ENCODE measurements around the gene DDX59. TPM values are rescaled to one million over a fixed set of nuclear protein-coding genes. Genes with fewer than 3 reads are reported as not detected.

The DDX59 gene
- total and polyA plus RNA-seq, 9 of the 15 experiments (the other 6 are each of a cell fraction or from before 2014, with no cell fraction given), result 8.3 to 30.4 (median 19.8) TPM

DNA sequence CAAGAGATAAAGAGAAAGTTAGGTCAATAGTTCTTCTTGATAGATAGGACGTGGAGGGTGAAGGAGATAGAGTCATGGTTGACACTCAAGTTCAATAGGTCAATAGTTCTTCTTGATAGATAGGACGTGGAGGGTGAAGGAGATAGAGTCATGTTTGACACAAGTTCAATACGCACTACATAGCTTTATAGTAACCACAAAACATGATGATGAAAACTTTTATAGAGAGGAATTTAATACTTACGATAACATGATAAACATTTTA is 5.8 kb upstream of the DDX59 start (continued):
- TF ChIP-seq, protein P1, sequence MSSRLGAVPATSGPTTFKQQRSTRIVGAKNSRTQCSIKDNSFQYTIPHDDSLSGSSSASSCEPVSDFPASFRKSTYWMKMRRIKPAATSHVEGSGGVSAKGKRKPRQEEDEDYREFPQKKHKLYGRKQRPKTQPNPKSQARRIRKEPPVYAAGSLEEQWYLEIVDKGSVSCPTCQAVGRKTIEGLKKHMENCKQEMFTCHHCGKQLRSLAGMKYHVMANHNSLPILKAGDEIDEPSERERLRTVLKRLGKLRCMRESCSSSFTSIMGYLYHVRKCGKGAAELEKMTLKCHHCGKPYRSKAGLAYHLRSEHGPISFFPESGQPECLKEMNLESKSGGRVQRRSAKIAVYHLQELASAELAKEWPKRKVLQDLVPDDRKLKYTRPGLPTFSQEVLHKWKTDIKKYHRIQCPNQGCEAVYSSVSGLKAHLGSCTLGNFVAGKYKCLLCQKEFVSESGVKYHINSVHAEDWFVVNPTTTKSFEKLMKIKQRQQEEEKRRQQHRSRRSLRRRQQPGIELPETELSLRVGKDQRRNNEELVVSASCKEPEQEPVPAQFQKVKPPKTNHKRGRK (tag; IDR thresholded peaks at IDR 0.05), result no peak
- TF ChIP-seq OTX1 (CRISPR knock-in tag; IDR thresholded peaks at IDR 0.05), result no peak
- no peak for TF ChIP-seq POLR2G (IDR thresholded peaks at IDR 0.05; ENCODE audit: low read depth, low read length)
- no peak for TF ChIP-seq THRA (IDR thresholded peaks at IDR 0.05)
- TF ChIP-seq NFRKB (IDR thresholded peaks at IDR 0.05; ENCODE audit: low read depth), result no peak
- TF ChIP-seq TAF1 (IDR thresholded peaks at IDR 0.05; ENCODE audit: control insufficient read depth, extremely low read depth, insufficient read depth, low read length, severe bottlenecking), result no peak
- TF ChIP-seq RBFOX2 (IDR thresholded peaks at IDR 0.05; ENCODE audit: low read depth, low read length), result peak; percentile 40
- no peak for TF ChIP-seq SIN3A (IDR thresholded peaks at IDR 0.05; ENCODE audit: borderline replicate concordance in 2 of 2, control insufficient read depth in 1 of 2, low read depth in 2 of 2, low read length in 2 of 2)
- TF ChIP-seq BRF2 (IDR thresholded peaks at IDR 0.05; ENCODE audit: borderline replicate concordance, insufficient read depth, insufficient read length), result no peak
- TF ChIP-seq SAFB (IDR thresholded peaks at IDR 0.05; ENCODE audit: borderline replicate concordance, low read depth, low read length), result no peak
- TF ChIP-seq, protein P2, sequence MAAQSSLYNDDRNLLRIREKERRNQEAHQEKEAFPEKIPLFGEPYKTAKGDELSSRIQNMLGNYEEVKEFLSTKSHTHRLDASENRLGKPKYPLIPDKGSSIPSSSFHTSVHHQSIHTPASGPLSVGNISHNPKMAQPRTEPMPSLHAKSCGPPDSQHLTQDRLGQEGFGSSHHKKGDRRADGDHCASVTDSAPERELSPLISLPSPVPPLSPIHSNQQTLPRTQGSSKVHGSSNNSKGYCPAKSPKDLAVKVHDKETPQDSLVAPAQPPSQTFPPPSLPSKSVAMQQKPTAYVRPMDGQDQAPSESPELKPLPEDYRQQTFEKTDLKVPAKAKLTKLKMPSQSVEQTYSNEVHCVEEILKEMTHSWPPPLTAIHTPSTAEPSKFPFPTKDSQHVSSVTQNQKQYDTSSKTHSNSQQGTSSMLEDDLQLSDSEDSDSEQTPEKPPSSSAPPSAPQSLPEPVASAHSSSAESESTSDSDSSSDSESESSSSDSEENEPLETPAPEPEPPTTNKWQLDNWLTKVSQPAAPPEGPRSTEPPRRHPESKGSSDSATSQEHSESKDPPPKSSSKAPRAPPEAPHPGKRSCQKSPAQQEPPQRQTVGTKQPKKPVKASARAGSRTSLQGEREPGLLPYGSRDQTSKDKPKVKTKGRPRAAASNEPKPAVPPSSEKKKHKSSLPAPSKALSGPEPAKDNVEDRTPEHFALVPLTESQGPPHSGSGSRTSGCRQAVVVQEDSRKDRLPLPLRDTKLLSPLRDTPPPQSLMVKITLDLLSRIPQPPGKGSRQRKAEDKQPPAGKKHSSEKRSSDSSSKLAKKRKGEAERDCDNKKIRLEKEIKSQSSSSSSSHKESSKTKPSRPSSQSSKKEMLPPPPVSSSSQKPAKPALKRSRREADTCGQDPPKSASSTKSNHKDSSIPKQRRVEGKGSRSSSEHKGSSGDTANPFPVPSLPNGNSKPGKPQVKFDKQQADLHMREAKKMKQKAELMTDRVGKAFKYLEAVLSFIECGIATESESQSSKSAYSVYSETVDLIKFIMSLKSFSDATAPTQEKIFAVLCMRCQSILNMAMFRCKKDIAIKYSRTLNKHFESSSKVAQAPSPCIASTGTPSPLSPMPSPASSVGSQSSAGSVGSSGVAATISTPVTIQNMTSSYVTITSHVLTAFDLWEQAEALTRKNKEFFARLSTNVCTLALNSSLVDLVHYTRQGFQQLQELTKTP (IDR thresholded peaks at IDR 0.05; ENCODE audit: low read depth in 1 of 2, partially characterized antibody in 2 of 2), result no peak
- TF ChIP-seq, protein P3, sequence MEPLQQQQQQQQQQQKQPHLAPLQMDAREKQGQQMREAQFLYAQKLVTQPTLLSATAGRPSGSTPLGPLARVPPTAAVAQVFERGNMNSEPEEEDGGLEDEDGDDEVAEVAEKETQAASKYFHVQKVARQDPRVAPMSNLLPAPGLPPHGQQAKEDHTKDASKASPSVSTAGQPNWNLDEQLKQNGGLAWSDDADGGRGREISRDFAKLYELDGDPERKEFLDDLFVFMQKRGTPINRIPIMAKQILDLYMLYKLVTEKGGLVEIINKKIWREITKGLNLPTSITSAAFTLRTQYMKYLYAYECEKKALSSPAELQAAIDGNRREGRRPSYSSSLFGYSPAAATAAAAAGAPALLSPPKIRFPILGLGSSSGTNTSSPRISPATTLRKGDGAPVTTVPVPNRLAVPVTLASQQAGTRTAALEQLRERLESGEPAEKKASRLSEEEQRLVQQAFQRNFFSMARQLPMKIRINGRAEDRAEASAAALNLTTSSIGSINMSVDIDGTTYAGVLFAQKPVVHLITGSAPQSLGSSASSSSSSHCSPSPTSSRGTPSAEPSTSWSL (CRISPR knock-in tag; IDR thresholded peaks at IDR 0.05; ENCODE audit: borderline replicate concordance), result no peak
- no peak for TF ChIP-seq ZNF174 (CRISPR knock-in tag; IDR thresholded peaks at IDR 0.05)
- TF ChIP-seq PRPF4 (IDR thresholded peaks at IDR 0.05; ENCODE audit: insufficient read depth, low read depth, low read length, poor library complexity, severe bottlenecking), result no peak
- no peak for TF ChIP-seq ZNF79 (CRISPR knock-in tag; IDR thresholded peaks at IDR 0.05; ENCODE audit: low read depth)

Data from K562 (cell line).